ENCODE data around the gene PPIB.

PPIB gene

GRCh38 chr15:64162869-64163658 is at the start of gene PPIB:
PPIB (minus strand) TSS chr15:64163022; CDS start chr15:64162986, 36 bp downstream.
- H3K4me1 ChIP-seq (ENCODE audit: control insufficient read depth in 1 of 2, insufficient read depth in 2 of 2, low read length in 2 of 2), result peaks cover 13 to 27% of the 10 kb centered on the region in 2 donors
- no peaks in the 10 kb centered on the region for H3K27me3 ChIP-seq (ENCODE audit: low read depth, low read length)

GRCh38 chr15:64211696-64212095 is 48.9 kb upstream of the PPIB start:
- no peaks in the 10 kb centered on the region for H3K27me3 ChIP-seq (ENCODE audit: low read depth, low read length)
- no peaks in the 10 kb centered on the region for H3K9me3 ChIP-seq (ENCODE audit: control insufficient read depth in 1 of 2, low read length in 2 of 2)
- no peak overlapping the region for H3K4me3 ChIP-seq (ENCODE audit: low read depth in 1 of 2, low read length in 2 of 2)
- H3K36me3 ChIP-seq (ENCODE audit: control insufficient read depth in 1 of 2, insufficient read depth in 2 of 2, low read length in 2 of 2), result peaks cover 11 to 15% of the 10 kb centered on the region in 2 donors
- peaks cover under 1 to 4% of the 10 kb centered on the region in 2 donors for H3K4me1 ChIP-seq (ENCODE audit: control insufficient read depth in 1 of 2, insufficient read depth in 2 of 2, low read length in 2 of 2)
- H3K27ac ChIP-seq (ENCODE audit: low read length), result no peak overlapping the region

More at GRCh38 chr15:64162869-64163658, at the start of gene PPIB:
- no peaks in the 10 kb centered on the region for H3K9me3 ChIP-seq (ENCODE audit: control insufficient read depth in 1 of 2, low read length in 2 of 2)
- peak within 1 kb of the TSS; percentile 86 to 97 for H3K4me3 ChIP-seq (ENCODE audit: low read depth in 1 of 2, low read length in 2 of 2)
- H3K36me3 ChIP-seq (ENCODE audit: control insufficient read depth in 1 of 2, insufficient read depth in 2 of 2, low read length in 2 of 2), result peaks cover 21 to 23% of the 10 kb centered on the region in 2 donors
- H3K27ac ChIP-seq (ENCODE audit: low read length), result peak within 1 kb of the TSS; percentile 94

GRCh38 chr15:64210371-64210770 is 47.5 kb upstream of the PPIB start:
- H3K4me1 ChIP-seq (ENCODE audit: control insufficient read depth in 1 of 2, insufficient read depth in 2 of 2, low read length in 2 of 2), result no peaks in the 10 kb centered on the region
- H3K9me3 ChIP-seq (ENCODE audit: control insufficient read depth in 1 of 2, low read length in 2 of 2), result no peaks in the 10 kb centered on the region
- H3K27me3 ChIP-seq (ENCODE audit: low read depth, low read length), result no peaks in the 10 kb centered on the region
- H3K27ac ChIP-seq (ENCODE audit: low read length), result no peak overlapping the region
- H3K36me3 ChIP-seq (ENCODE audit: control insufficient read depth in 1 of 2, insufficient read depth in 2 of 2, low read length in 2 of 2), result peaks cover 12 to 13% of the 10 kb centered on the region in 2 donors
- no peak overlapping the region for H3K4me3 ChIP-seq (ENCODE audit: low read depth in 1 of 2, low read length in 2 of 2)

GRCh38 chr15:64209680-64210334 is 47.0 kb upstream of the PPIB start:
- Histone ChIP-seq H3K27ac (ENCODE audit: low read length) (no peak overlapping the region), H3K36me3 (ENCODE audit: control insufficient read depth in 1 of 2, insufficient read depth in 2 of 2, low read length in 2 of 2) (peaks cover 12 to 13% of the 10 kb centered on the region in 2 donors), H3K4me1 (ENCODE audit: control insufficient read depth in 1 of 2, insufficient read depth in 2 of 2, low read length in 2 of 2) (no peaks in the 10 kb centered on the region), H3K27me3 (ENCODE audit: low read depth, low read length) (no peaks in the 10 kb centered on the region), H3K4me3 (ENCODE audit: low read depth in 1 of 2, low read length in 2 of 2) (no peak overlapping the region), H3K9me3 (ENCODE audit: control insufficient read depth in 1 of 2, low read length in 2 of 2) (no peaks in the 10 kb centered on the region)

- Histone ChIP-seq H3K9me3 (ENCODE audit: control insufficient read depth in 1 of 2, low read length in 2 of 2) (no peaks in the 10 kb centered on the region), H3K4me3 (ENCODE audit: low read depth in 1 of 2, low read length in 2 of 2) (no peak overlapping the region), H3K27ac (ENCODE audit: low read length) (no peak overlapping the region), H3K4me1 (ENCODE audit: control insufficient read depth in 1 of 2, insufficient read depth in 2 of 2, low read length in 2 of 2) (no peaks in the 10 kb centered on the region), H3K36me3 (ENCODE audit: control insufficient read depth in 1 of 2, insufficient read depth in 2 of 2, low read length in 2 of 2) (peaks cover 24 to 25% of the 10 kb centered on the region in 2 donors), H3K27me3 (ENCODE audit: low read depth, low read length) (no peaks in the 10 kb centered on the region)
Measured at GRCh38 chr15:64205202-64205601, 42.4 kb upstream of the PPIB start.

- Histone ChIP-seq H3K27me3 (ENCODE audit: low read depth, low read length) (no peaks in the 10 kb centered on the region), H3K9me3 (ENCODE audit: control insufficient read depth in 1 of 2, low read length in 2 of 2) (no peaks in the 10 kb centered on the region), H3K27ac (ENCODE audit: low read length) (no peak overlapping the region), H3K4me3 (ENCODE audit: low read depth in 1 of 2, low read length in 2 of 2) (no peak overlapping the region), H3K4me1 (ENCODE audit: control insufficient read depth in 1 of 2, insufficient read depth in 2 of 2, low read length in 2 of 2) (no peaks in the 10 kb centered on the region), H3K36me3 (ENCODE audit: control insufficient read depth in 1 of 2, insufficient read depth in 2 of 2, low read length in 2 of 2) (peaks cover 4 to 33% of the 10 kb centered on the region in 2 donors)
Measured at GRCh38 chr15:64197425-64197824, 34.6 kb upstream of the PPIB start.

- Histone ChIP-seq H3K27ac (ENCODE audit: low read length) (no peak overlapping the region), H3K9me3 (ENCODE audit: control insufficient read depth in 1 of 2, low read length in 2 of 2) (no peaks in the 10 kb centered on the region), H3K27me3 (ENCODE audit: low read depth, low read length) (no peaks in the 10 kb centered on the region), H3K36me3 (ENCODE audit: control insufficient read depth in 1 of 2, insufficient read depth in 2 of 2, low read length in 2 of 2) (peaks cover 0 to 21% of the 10 kb centered on the region in 2 donors), H3K4me1 (ENCODE audit: control insufficient read depth in 1 of 2, insufficient read depth in 2 of 2, low read length in 2 of 2) (no peaks in the 10 kb centered on the region), H3K4me3 (ENCODE audit: low read depth in 1 of 2, low read length in 2 of 2) (no peak overlapping the region)
Measured at GRCh38 chr15:64193971-64194370, 31.1 kb upstream of the PPIB start.

GRCh38 chr15:64191971-64192830 is 29.4 kb upstream of the PPIB start:
- peaks cover 0 to 23% of the 10 kb centered on the region in 2 donors for H3K36me3 ChIP-seq (ENCODE audit: control insufficient read depth in 1 of 2, insufficient read depth in 2 of 2, low read length in 2 of 2)
- H3K4me3 ChIP-seq (ENCODE audit: low read depth in 1 of 2, low read length in 2 of 2), result no peak overlapping the region
- no peaks in the 10 kb centered on the region for H3K4me1 ChIP-seq (ENCODE audit: control insufficient read depth in 1 of 2, insufficient read depth in 2 of 2, low read length in 2 of 2)
- H3K27me3 ChIP-seq (ENCODE audit: low read depth, low read length), result no peaks in the 10 kb centered on the region
- H3K27ac ChIP-seq (ENCODE audit: low read length), result no peak overlapping the region
- no peaks in the 10 kb centered on the region for H3K9me3 ChIP-seq (ENCODE audit: control insufficient read depth in 1 of 2, low read length in 2 of 2)

GRCh38 chr15:64187396-64188191 is 24.8 kb upstream of the PPIB start:
- no peaks in the 10 kb centered on the region for H3K27me3 ChIP-seq (ENCODE audit: low read depth, low read length)
- no peak overlapping the region for H3K27ac ChIP-seq (ENCODE audit: low read length)
- H3K36me3 ChIP-seq (ENCODE audit: control insufficient read depth in 1 of 2, insufficient read depth in 2 of 2, low read length in 2 of 2), result peaks cover 12 to 13% of the 10 kb centered on the region in 2 donors
- H3K9me3 ChIP-seq (ENCODE audit: control insufficient read depth in 1 of 2, low read length in 2 of 2), result no peaks in the 10 kb centered on the region
- H3K4me1 ChIP-seq (ENCODE audit: control insufficient read depth in 1 of 2, insufficient read depth in 2 of 2, low read length in 2 of 2), result no peaks in the 10 kb centered on the region
- no peak overlapping the region for H3K4me3 ChIP-seq (ENCODE audit: low read depth in 1 of 2, low read length in 2 of 2)

- H3K9me3 ChIP-seq (ENCODE audit: control insufficient read depth in 1 of 2, low read length in 2 of 2), result no peaks in the 10 kb centered on the region
- H3K36me3 ChIP-seq (ENCODE audit: control insufficient read depth in 1 of 2, insufficient read depth in 2 of 2, low read length in 2 of 2), result peaks cover 13 to 19% of the 10 kb centered on the region in 2 donors
- H3K4me1 ChIP-seq (ENCODE audit: control insufficient read depth in 1 of 2, insufficient read depth in 2 of 2, low read length in 2 of 2), result no peaks in the 10 kb centered on the region
- no peaks in the 10 kb centered on the region for H3K27me3 ChIP-seq (ENCODE audit: low read depth, low read length)
- no peak overlapping the region for H3K4me3 ChIP-seq (ENCODE audit: low read depth in 1 of 2, low read length in 2 of 2)
- H3K27ac ChIP-seq (ENCODE audit: low read length), result no peak overlapping the region
Measured at GRCh38 chr15:64185146-64185911, 22.5 kb upstream of the PPIB start.
